ENCODE results near the gene RNH1. TPM values are rescaled to one million over a fixed set of nuclear protein-coding genes. Genes with fewer than 3 reads are reported as not detected.

Gene RNH1
- total and polyA plus RNA-seq, 10 of the 15 experiments (the other 5 are each of a cell fraction or from before 2014, with no cell fraction given), result 2.3 to 162 (median 72.1) TPM

- in situ Hi-C loops (cut with MboI), result no loop called here
- POLR2A ChIA-PET, result interaction anchor here (1.0 kb wide), 1 partner anchor 193 kb away, joined by 5 read pairs; no protein-coding TSS in a partner anchor
- WGBS (ENCODE audit: insufficient coverage, insufficient replicate concordance, low lambda C conversion rate, missing lambda C conversion rate), result 76% methylated on average over 30 of the region's 30 CpGs
- TF ChIP-seq FOXM1 (IDR thresholded peaks at IDR 0.05; ENCODE audit: low read depth, low read length) (no peak), SMAD1 (IDR thresholded peaks at IDR 0.05; ENCODE audit: low read depth, partially characterized antibody) (no peak), ZNF622 (IDR thresholded peaks at IDR 0.05) (no peak), SMAD5 (IDR thresholded peaks at IDR 0.05; ENCODE audit: low read depth) (no peak), ZNF592 (IDR thresholded peaks at IDR 0.05) (no peak), ZBTB11 (CRISPR knock-in tag; IDR thresholded peaks at IDR 0.05) (no peak), RAD21 (IDR thresholded peaks at IDR 0.05; ENCODE audit: insufficient read depth, low read depth, low read length) (no peak), YBX1 (IDR thresholded peaks at IDR 0.05) (no peak)
- TF ChIP-seq, protein P1, sequence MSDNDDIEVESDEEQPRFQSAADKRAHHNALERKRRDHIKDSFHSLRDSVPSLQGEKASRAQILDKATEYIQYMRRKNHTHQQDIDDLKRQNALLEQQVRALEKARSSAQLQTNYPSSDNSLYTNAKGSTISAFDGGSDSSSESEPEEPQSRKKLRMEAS (IDR thresholded peaks at IDR 0.05; ENCODE audit: low read depth, low read length), result no peak
- TF ChIP-seq, protein P2, sequence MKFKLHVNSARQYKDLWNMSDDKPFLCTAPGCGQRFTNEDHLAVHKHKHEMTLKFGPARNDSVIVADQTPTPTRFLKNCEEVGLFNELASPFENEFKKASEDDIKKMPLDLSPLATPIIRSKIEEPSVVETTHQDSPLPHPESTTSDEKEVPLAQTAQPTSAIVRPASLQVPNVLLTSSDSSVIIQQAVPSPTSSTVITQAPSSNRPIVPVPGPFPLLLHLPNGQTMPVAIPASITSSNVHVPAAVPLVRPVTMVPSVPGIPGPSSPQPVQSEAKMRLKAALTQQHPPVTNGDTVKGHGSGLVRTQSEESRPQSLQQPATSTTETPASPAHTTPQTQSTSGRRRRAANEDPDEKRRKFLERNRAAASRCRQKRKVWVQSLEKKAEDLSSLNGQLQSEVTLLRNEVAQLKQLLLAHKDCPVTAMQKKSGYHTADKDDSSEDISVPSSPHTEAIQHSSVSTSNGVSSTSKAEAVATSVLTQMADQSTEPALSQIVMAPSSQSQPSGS (IDR thresholded peaks at IDR 0.05; ENCODE audit: low read length), result no peak
These were observed 21.2 kb upstream of the RNH1 start for GRCh38 chr11:528166-528814.

More at GRCh38 chr11:528166-528814, 21.2 kb upstream of the RNH1 start:
- ATAC-seq (no peak), FAIRE-seq (no peak), DNase-seq (ENCODE audit: low read depth, low spot score) (no peak)
- H3K4me2 ChIP-seq (ENCODE audit: control insufficient read depth, insufficient read depth), result no peak overlapping the region
- H3K4me3 ChIP-seq, result no peak overlapping the region
- H2AFZ ChIP-seq (ENCODE audit: control insufficient read depth, low read depth, low read length), result no peak overlapping the region
- no peak overlapping the region for H3K9ac ChIP-seq (ENCODE audit: control insufficient read depth, insufficient read depth, low read length)
- H3K79me2 ChIP-seq (ENCODE audit: control insufficient read depth, insufficient read depth, low read length), result no peaks in the 10 kb centered on the region
- no peaks in the 10 kb centered on the region for H3K27me3 ChIP-seq (replicated peaks in 1 of 2; ENCODE audit: control insufficient read depth in 2 of 2, insufficient read depth in 2 of 2, low read length in 1 of 2)
- CTCF ChIA-PET, result no interaction called here
- H3K9me3 ChIP-seq (replicated peaks; ENCODE audit: control insufficient read depth, insufficient read depth, low read length), result no peaks in the 10 kb centered on the region
- no peak overlapping the region for H3K27ac ChIP-seq (ENCODE audit: control insufficient read depth, insufficient read depth)
- intact Hi-C loops (cut with micrococcal nuclease; ENCODE audit: unreplicated experiment), result no loop called here
- no peaks in the 10 kb centered on the region for H4K20me1 ChIP-seq (ENCODE audit: control insufficient read depth, insufficient read depth)
- peaks cover 0 to 10% of the 10 kb centered on the region in 2 experiments; a peak in 2 of 4 replicates for H3K36me3 ChIP-seq (ENCODE audit: control insufficient read depth in 2 of 2, insufficient read depth in 2 of 2, low read length in 1 of 2)
- H3K4me1 ChIP-seq (ENCODE audit: control insufficient read depth, insufficient read depth, low read length), result no peaks in the 10 kb centered on the region
- RAD21 ChIA-PET (ENCODE audit: unreplicated experiment), result no interaction called here
- SMC1A ChIA-PET (ENCODE audit: uncharacterized antibody, unreplicated experiment), result no interaction called here
- BruUV-seq (replicated peaks), result no TSS peak
